H1 (cell line): ENCODE measurements around the gene SNX25. TPM values are rescaled to one million over a fixed set of nuclear protein-coding genes. Genes with fewer than 3 reads are reported as not detected.
A peak's percentile ranks its signal among the peaks of the same experiment; 100 is the strongest.

Experiments
- CTCF ChIA-PET: fragments of 300-600 bp; sonication (Branson Sonifier 250); formaldehyde crosslinking; loops from one replicate; lab custom pipeline; 2021; ENCODE audit not compliant: partially characterized antibody; lab: Charles Lee
- POLR2A ChIA-PET: fragments of 300-600 bp; sonication (Branson Sonifier 250); formaldehyde crosslinking; loops from one replicate; lab custom pipeline; 2021; ENCODE audit warnings: inconsistent platforms; ENCODE audit not compliant: partially characterized antibody; lab: Charles Lee
- DNase-seq, 2 experiments: peaks; one replicate each; pipeline versions ENCODE4 v3.0.0 to v3.0.0-alpha.2; 2010 to 2022; ENCODE audit warnings: low spot score in 2 of 2, low read depth in 1 of 2, mixed read lengths in 1 of 2
- FAIRE-seq: peaks from 2 replicates; lab custom pipeline; 2011; peaks lifted over from hg19 to GRCh38; lab: Jason Lieb, UNC
- H2AFZ ChIP-seq: 2 replicates; pipeline ENCODE4 v1.8.1; 2012; ENCODE audit warnings: low read length, inconsistent platforms
- H2AK5ac ChIP-seq: 2 replicates; pipeline ENCODE4 v1.6.1; 2013; ENCODE audit warnings: low read depth, low read length
- H2BK120ac ChIP-seq: replicated peaks from 2 replicates; pipeline ENCODE3; 2013; ENCODE audit warnings: low read depth, low read length, inconsistent platforms
- H2BK12ac ChIP-seq: 2 replicates; pipeline ENCODE4 v1.6.1; 2013; ENCODE audit warnings: low read depth, low read length
- H2BK15ac ChIP-seq: 2 replicates; pipeline ENCODE4 v1.6.1; 2013; ENCODE audit warnings: low read length
- H2BK20ac ChIP-seq: 2 replicates; pipeline ENCODE4 v1.6.1; 2013; ENCODE audit warnings: low read length
- H2BK5ac ChIP-seq: 2 replicates; pipeline ENCODE4 v1.6.1; 2013; ENCODE audit warnings: low read depth, low read length
- H3K14ac ChIP-seq: 2 replicates; pipeline ENCODE4 v1.6.1; 2013; ENCODE audit warnings: inconsistent platforms; ENCODE audit not compliant: insufficient read length
- H3K18ac ChIP-seq: 2 replicates; pipeline ENCODE4 v1.6.1; 2013; ENCODE audit warnings: low read length; ENCODE audit errors: extremely low read depth
- H3K23ac ChIP-seq: 2 replicates; pipeline ENCODE4 v1.6.1; 2013; ENCODE audit warnings: inconsistent platforms; ENCODE audit not compliant: insufficient read length
- H3K23me2 ChIP-seq: 2 replicates; pipeline ENCODE4 v1.6.1; 2013; ENCODE audit warnings: low read depth, low read length
- H3K27ac ChIP-seq: 2 replicates; pipeline ENCODE4 v1.6.1; 2011; ENCODE audit warnings: low read depth, low read length, inconsistent platforms
- H3K27me3 ChIP-seq, 4 experiments: replicated peaks in 1 of 4; 1 replicate in 1 of 4; 2 replicates in 3 of 4; pipeline versions ENCODE4 v1.6.1 to v1.8.1; 2011 to 2013; ENCODE audit warnings: low read length in 3 of 4, mild to moderate bottlenecking in 3 of 4, inconsistent platforms in 2 of 4, mixed read lengths in 2 of 4, moderate library complexity in 1 of 4; ENCODE audit not compliant: control insufficient read depth in 3 of 4, insufficient read depth in 3 of 4; ENCODE audit errors: extremely low read depth in 1 of 4
- H3K36me3 ChIP-seq, 4 experiments: 2 replicates each; pipeline versions ENCODE4 v1.6.1 to v1.8.1; 2011 to 2013; ENCODE audit warnings: mild to moderate bottlenecking in 4 of 4, low read length in 3 of 4, moderate library complexity in 2 of 4, control low read depth in 1 of 4, inconsistent platforms in 1 of 4; ENCODE audit not compliant: insufficient read depth in 4 of 4, control insufficient read depth in 2 of 4
- H3K4ac ChIP-seq: replicated peaks from 2 replicates; pipeline ENCODE3; 2013; ENCODE audit warnings: low read length, low read depth, mixed read lengths, inconsistent platforms; ENCODE audit not compliant: insufficient read length
- H3K4me1 ChIP-seq, 4 experiments: replicated peaks in 1 of 4; 1 replicate in 1 of 4; 2 replicates in 3 of 4; pipeline versions ENCODE4 v1.6.1 to v1.8.1; 2011 to 2013; ENCODE audit warnings: low read length in 3 of 4, inconsistent platforms in 2 of 4, mixed read lengths in 1 of 4; ENCODE audit not compliant: insufficient read depth in 4 of 4, control insufficient read depth in 3 of 4
- H3K4me2 ChIP-seq, 2 experiments: 2 replicates each; pipeline versions ENCODE4 v1.6.1 to v1.8.1; 2011 to 2013; ENCODE audit warnings: low read depth in 2 of 2, low read length in 2 of 2, control low read depth in 1 of 2, inconsistent platforms in 1 of 2, mild to moderate bottlenecking in 1 of 2; ENCODE audit not compliant: insufficient read depth in 1 of 2
- H3K4me3 ChIP-seq, 4 experiments: fragments of 200-600, 300-600 bp in 1 of 4; sonication (generic), shearing (Covaris generic), sonication (Bioruptor Twin) in 1 of 4; 2 replicates each; pipeline versions ENCODE4 v1.5.1 to v1.8.1; 2011 to 2016; ENCODE audit warnings: low read length in 4 of 4, low read depth in 3 of 4, control low read depth in 2 of 4, inconsistent platforms in 2 of 4, mild to moderate bottlenecking in 2 of 4, mixed read lengths in 1 of 4, moderate library complexity in 1 of 4; ENCODE audit not compliant: insufficient read depth in 2 of 4; ENCODE audit errors: extremely low read depth in 1 of 4
- H3K56ac ChIP-seq: replicated peaks from 2 replicates; pipeline ENCODE3; 2013; ENCODE audit warnings: low read depth, mild to moderate bottlenecking, mixed read lengths, low read length, inconsistent platforms; ENCODE audit not compliant: insufficient read length
- H3K79me1 ChIP-seq: 2 replicates; pipeline ENCODE4 v1.6.1; 2013; ENCODE audit warnings: low read depth, low read length, control low read depth
- H3K79me2 ChIP-seq, 2 experiments: 2 replicates each; pipeline versions ENCODE4 v1.6.1 to v1.8.1; 2012 to 2013; ENCODE audit warnings: low read length in 2 of 2, mild to moderate bottlenecking in 2 of 2, inconsistent platforms in 1 of 2; ENCODE audit not compliant: insufficient read depth in 2 of 2, control insufficient read depth in 1 of 2
- H3K9ac ChIP-seq, 4 experiments: replicated peaks in 1 of 4; 1 replicate in 1 of 4; 2 replicates in 3 of 4; pipeline versions ENCODE4 v1.6.1 to v1.8.1; 2011 to 2013; ENCODE audit warnings: low read depth in 3 of 4, low read length in 3 of 4, control low read depth in 2 of 4, mild to moderate bottlenecking in 2 of 4, moderate library complexity in 2 of 4, inconsistent platforms in 1 of 4; ENCODE audit errors: extremely low read depth in 1 of 4
- H3K9me3 ChIP-seq, 2 experiments: 2 replicates each; pipeline versions ENCODE4 v1.6.1 to v1.8.1; 2012 to 2013; ENCODE audit warnings: mild to moderate bottlenecking in 2 of 2, moderate library complexity in 2 of 2, control low read depth in 1 of 2, inconsistent platforms in 1 of 2, low read depth in 1 of 2, low read length in 1 of 2, mixed read lengths in 1 of 2; ENCODE audit not compliant: insufficient read depth in 2 of 2
- H4K20me1 ChIP-seq, 2 experiments: replicated peaks in 1 of 2; 2 replicates each; pipeline versions ENCODE3 to v1.8.1; 2011 to 2013; ENCODE audit warnings: inconsistent platforms in 2 of 2, low read length in 2 of 2, mild to moderate bottlenecking in 1 of 2; ENCODE audit not compliant: insufficient read depth in 2 of 2, control insufficient read depth in 1 of 2
- H4K5ac ChIP-seq: 2 replicates; pipeline ENCODE4 v1.6.1; 2013; ENCODE audit warnings: low read length, low read depth, mixed read lengths, inconsistent platforms; ENCODE audit not compliant: insufficient read length
- H4K8ac ChIP-seq: 2 replicates; pipeline ENCODE4 v1.8.0; 2013; ENCODE audit warnings: mild to moderate bottlenecking, moderate library complexity, low read length, inconsistent platforms; ENCODE audit not compliant: insufficient read depth; ENCODE audit errors: extremely low read depth
- H4K91ac ChIP-seq: replicated peaks from 2 replicates; pipeline ENCODE3; 2013; ENCODE audit warnings: low read length, mixed read lengths, inconsistent platforms; ENCODE audit not compliant: insufficient read length
- CREB1 ChIP-seq: IDR thresholded peaks from 2 replicates; pipeline ENCODE4 v1.6.1; 2012; ENCODE audit warnings: inconsistent platforms
- YY1 ChIP-seq: IDR thresholded peaks from 2 replicates; pipeline ENCODE4 v1.6.1; 2011; ENCODE audit warnings: low read depth, mild to moderate bottlenecking, low read length
- WGBS, 2 experiments: shearing (Covaris generic) in 1 of 2; methylation state at CpG; one replicate each; pipeline versions ENCODE4 v1.1.6 to v1.1.7; 2013 to 2015; ENCODE audit warnings: low lambda C conversion rate in 2 of 2, mixed read lengths in 2 of 2, inconsistent platforms in 1 of 2, low coverage in 1 of 2, missing lambda C conversion rate in 1 of 2; ENCODE audit not compliant: insufficient replicate concordance in 2 of 2, insufficient coverage in 1 of 2, insufficient read length in 1 of 2; ENCODE audit errors: extremely low coverage in 1 of 2, missing lambda C conversion rate in 1 of 2; 5-methylcytosine and 5-hydroxymethylcytosine counted together
- polyA plus RNA-seq, 7 experiments: library from polyadenylated mRNA; depleted of rRNA in 3 of 7; stranded (reverse) in 5 of 7; unstranded in 2 of 7; fragments of >200 nt in 5 of 7; fragments of 200-250 nt in 2 of 7; gene quantifications; 1 replicate in 5 of 7; 2 replicates in 1 of 7; 4 replicates in 1 of 7; pipeline versions ENCODE4 v1.2.1 to v1.2.3, GENCODE V29; 2011 to 2013; ENCODE audit warnings: missing spikeins in 2 of 7, mixed read lengths in 2 of 7
- total RNA-seq: library from RNA; stranded (reverse); fragmentation: NEBNext Ultra II Directional; extraction: Animal tissue kit (Norgen Biotek cat#: 25700); gene quantifications from 2 replicates; pipeline ENCODE4 v1.2.1, GENCODE V29; 2021

SNX25 gene
- total and polyA plus RNA-seq, 2 of the 8 experiments (the other 6 are each of a cell fraction or from before 2014, with no cell fraction given): 5.4 to 19.9 TPM

DNA sequence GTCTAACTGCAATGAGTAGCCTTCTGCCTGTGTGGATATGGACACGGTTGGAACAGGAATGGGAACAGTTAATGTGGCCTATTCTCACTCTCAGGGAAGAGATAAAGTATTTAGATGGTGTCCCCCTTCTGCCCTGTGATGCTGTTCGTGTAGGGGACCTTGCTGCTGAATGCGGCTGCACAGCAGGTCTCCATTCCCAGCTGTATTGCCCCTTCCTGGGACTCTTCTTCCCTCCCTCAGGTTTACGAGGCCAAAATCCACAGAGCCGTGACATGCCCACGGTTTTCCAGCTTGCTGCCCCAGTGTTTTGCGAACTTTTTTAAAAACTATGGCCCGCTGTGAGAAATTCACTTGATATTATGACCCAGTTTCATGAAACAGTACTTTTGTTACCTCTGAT is 50.3 kb downstream of the SNX25 start:
- no peak overlapping the region for H2BK15ac ChIP-seq
- CTCF ChIA-PET: interaction anchor here (1.2 kb wide), 1 partner anchor 76 kb away, joined by 3 read pairs; no protein-coding TSS in a partner anchor

More for the DNA sequence above, 50.3 kb downstream of the SNX25 start:
- 70% methylated on average over 8 of the region's 8 CpGs; no CpG with 5 or more reads in 1 of the 2 experiments for WGBS, 2 experiments
- no peak overlapping the region for H3K14ac ChIP-seq
- H4K91ac ChIP-seq: no peak overlapping the region
- H3K4ac ChIP-seq: no peak overlapping the region
- no peak overlapping the region for H2BK20ac ChIP-seq
- no peak overlapping the region for H4K5ac ChIP-seq
- no peak overlapping the region for H2BK5ac ChIP-seq
- H2AK5ac ChIP-seq: no peak overlapping the region
- FAIRE-seq (peak; percentile 7), DNase-seq (no peak)
- no peak overlapping the region for H3K56ac ChIP-seq
- no peak for TF ChIP-seq YY1
- no peak for TF ChIP-seq CREB1
- no peak overlapping the region for H2BK12ac ChIP-seq
- H3K4me3 ChIP-seq: no peak overlapping the region
- H3K9me3 ChIP-seq: no peaks in the 10 kb centered on the region
- no peak overlapping the region for H4K8ac ChIP-seq
- no peaks in the 10 kb centered on the region for H3K23me2 ChIP-seq
- H3K79me1 ChIP-seq: no peaks in the 10 kb centered on the region
- H3K18ac ChIP-seq: 0 out of 2 replicates have a peak overlapping the region, but pooled peaks have one; percentile 20
- H2BK120ac ChIP-seq: no peak overlapping the region
- H3K27me3 ChIP-seq: no peaks in the 10 kb centered on the region
- H3K79me2 ChIP-seq: no peaks in the 10 kb centered on the region
- H4K20me1 ChIP-seq: no peaks in the 10 kb centered on the region
- no peak overlapping the region for H3K9ac ChIP-seq
- H3K27ac ChIP-seq: no peak overlapping the region; the same call in 1 of the 2 replicates
- no peak overlapping the region for H3K4me2 ChIP-seq
- POLR2A ChIA-PET: interaction anchor here (0.8 kb wide), 1 partner anchor 10 kb away, joined by 3 read pairs; no protein-coding TSS in a partner anchor
- peaks cover 0 to 3% (median 2%) of the 10 kb centered on the region in 4 experiments; a peak in 3 of 7 replicates for H3K4me1 ChIP-seq
- no peak overlapping the region for H2AFZ ChIP-seq
- no peak overlapping the region for H3K23ac ChIP-seq
- H3K36me3 ChIP-seq: peaks cover 0 to 10% (median 0%) of the 10 kb centered on the region in 4 experiments; a peak in 2 of 8 replicates
